ENCODE results near the gene MXI1.

GRCh38 chr10:110300486-110300986, 93.1 kb downstream of the MXI1 start:
- TF ChIP-seq CTCF (IDR thresholded peaks at IDR 0.05): no peak
- TF ChIP-seq EZH2phosphoT487 (IDR thresholded peaks at IDR 0.05): no peak
